Activated naive CD4-positive, alpha-beta T cell treated with anti-CD3 and anti-CD28 coated beads, Interleukin-2, amount 50 U/mL, for 72 hours (primary cell): ENCODE measurements around the gene KDM6A. TPM values are rescaled to one million over a fixed set of nuclear protein-coding genes. Genes with fewer than 3 reads are reported as not detected.
"Not testable (repeated sequence)": the region's sequence is repeated elsewhere in the genome, so short reads cannot be mapped to it uniquely, and the experiment has no call there.

ENCODE experiments used
- ATAC-seq, 2 donors: fragments of 150-1000 bp; cut with Tn5 transposase; 2 replicates each; pipeline ENCODE4 v1.10.0; 2021; ENCODE audit warnings: mild to moderate bottlenecking in 2 of 2, moderate library complexity in 2 of 2
- DNase-seq, 2 donors: peaks; one replicate each; pipeline ENCODE4 v3.0.0; 2021 to 2022; ENCODE audit warnings: low spot score in 2 of 2
- H3K27ac Mint-ChIP-seq, 2 donors: one replicate each; pipeline ENCODE4 v1.8.0; 2022; ENCODE audit warnings: mild to moderate bottlenecking in 2 of 2, mixed read lengths in 2 of 2
- H3K36me3 Mint-ChIP-seq, 2 donors: one replicate each; pipeline ENCODE4 v1.8.0; 2022; ENCODE audit warnings: mixed read lengths in 2 of 2
- H3K9me3 Mint-ChIP-seq, 2 donors: one replicate each; pipeline ENCODE4 v1.8.0; 2022; ENCODE audit warnings: mixed read lengths in 2 of 2
- total RNA-seq, 2 donors: library from RNA; stranded (reverse); gene quantifications; one replicate each; pipeline ENCODE4 v1.2.3, GENCODE V29; 2022

Gene KDM6A
- total RNA-seq, 2 donors from 2014 or later = 20.1 to 24.8 TPM

- Mint-ChIP-seq H3K27ac (peak overlapping the region in 1 of 2 donors; percentile 51), H3K9me3 (peaks cover 4 to 12% of the 10 kb centered on the region in 2 donors), H3K36me3 (peaks cover 15 to 42% of the 10 kb centered on the region in 2 donors)
- no peak for ATAC-seq
- no peak for DNase-seq
Observed at GRCh38 chrX:44967221-44967620, 94.2 kb downstream of the KDM6A start.

- ATAC-seq (no peak), DNase-seq (no peak)
- Mint-ChIP-seq H3K27ac (no peak overlapping the region), H3K36me3 (peaks cover 23 to 44% of the 10 kb centered on the region in 2 donors), H3K9me3 (peaks cover 8 to 18% of the 10 kb centered on the region in 2 donors)
Observed at GRCh38 chrX:44970709-44971108, 97.7 kb downstream of the KDM6A start.

- Mint-ChIP-seq H3K36me3 (peaks cover 19 to 39% of the 10 kb centered on the region in 2 donors), H3K27ac (peak overlapping the region in 1 of 2 donors; percentile 15), H3K9me3 (peaks cover 6 to 13% of the 10 kb centered on the region in 2 donors)
- ATAC-seq (no peak), DNase-seq (no peak)
Observed at GRCh38 chrX:44971674-44972073, 98.7 kb downstream of the KDM6A start.

DNA sequence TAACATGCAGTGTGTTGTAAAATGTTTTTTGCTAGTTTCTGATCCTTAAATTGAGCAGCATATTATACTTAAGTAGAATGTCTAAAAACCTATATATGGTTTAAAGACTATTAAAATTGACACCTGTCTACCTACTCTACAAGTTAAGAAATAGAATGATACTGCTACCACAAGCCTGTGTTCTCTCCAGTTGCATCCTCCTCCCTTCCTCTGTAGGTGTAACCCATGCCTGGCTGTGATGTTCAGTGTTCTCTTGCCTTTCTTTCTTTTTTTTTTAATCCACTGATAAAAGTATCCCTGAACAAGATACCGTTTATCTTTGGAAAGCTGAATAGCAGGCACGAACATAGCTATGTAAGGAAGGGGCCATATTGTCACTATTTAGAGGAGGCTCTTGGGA lies 99.1 kb downstream of the KDM6A start:
- Mint-ChIP-seq H3K36me3 (peaks cover 19 to 34% of the 10 kb centered on the region in 2 donors), H3K9me3 (peaks cover 6 to 13% of the 10 kb centered on the region in 2 donors), H3K27ac (no peak overlapping the region)
- ATAC-seq (no peak), DNase-seq (no peak)

DNA sequence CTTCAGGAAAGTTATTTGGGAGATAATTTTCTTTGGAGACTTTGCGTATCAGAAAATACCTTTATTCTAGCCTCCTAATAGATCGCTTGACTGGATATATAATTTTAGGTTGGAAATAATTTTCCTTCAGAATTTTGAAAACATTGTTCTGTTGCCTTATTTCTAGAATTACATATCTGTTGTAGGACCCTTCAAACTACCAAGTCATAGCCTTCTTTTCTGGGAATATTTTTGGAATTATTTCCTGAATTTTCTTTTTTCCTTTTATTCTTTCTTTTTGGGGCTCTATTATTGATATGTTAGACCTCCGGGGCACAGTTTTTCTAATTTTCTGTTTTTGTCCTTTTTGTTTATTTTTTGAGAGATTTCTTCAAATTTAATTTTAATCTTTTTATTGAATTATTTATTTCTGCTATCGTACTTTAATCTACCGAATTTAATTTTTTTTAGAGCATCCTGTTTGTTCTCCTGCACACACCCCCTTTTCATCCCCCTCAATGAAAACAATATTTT lies 100.5 kb downstream of the KDM6A start:
- ATAC-seq = no peak
- DNase-seq = no peak
- H3K36me3 Mint-ChIP-seq = peaks cover 19 to 28% of the 10 kb centered on the region in 2 donors
- peaks cover 6 to 13% of the 10 kb centered on the region in 2 donors for H3K9me3 Mint-ChIP-seq
- no peak overlapping the region for H3K27ac Mint-ChIP-seq

DNA sequence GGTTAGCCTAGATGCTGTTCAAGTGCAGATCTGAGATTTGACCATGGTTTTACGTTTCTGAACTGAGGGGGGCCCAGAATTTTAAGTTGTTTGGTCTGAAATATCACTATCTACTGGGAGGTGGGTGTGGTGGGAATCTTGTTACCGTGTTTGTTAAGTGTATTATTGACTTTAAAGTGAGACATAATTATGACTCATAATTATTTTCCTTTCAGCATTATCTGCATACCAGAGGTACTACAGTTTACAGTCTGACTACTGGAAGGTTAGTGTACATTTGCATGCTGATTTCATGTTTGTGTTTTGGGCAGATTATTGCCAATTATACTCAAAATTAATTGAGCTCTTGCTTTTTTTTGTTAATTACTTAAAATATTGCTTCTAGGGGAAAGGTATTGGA lies 101.5 kb downstream of the KDM6A start:
- ATAC-seq (no peak), DNase-seq (no peak)
- H3K36me3 Mint-ChIP-seq = peaks cover 19 to 34% of the 10 kb centered on the region in 2 donors
- H3K27ac Mint-ChIP-seq = peak overlapping the region in 1 of 2 donors; percentile 78
- H3K9me3 Mint-ChIP-seq = peaks cover 6 to 13% of the 10 kb centered on the region in 2 donors

GRCh38 chrX:44975666-44976263 lies 102.8 kb downstream of the KDM6A start:
- peak overlapping the region in 1 of 2 donors; percentile 54 for H3K27ac Mint-ChIP-seq
- H3K36me3 Mint-ChIP-seq = peaks cover 19 to 28% of the 10 kb centered on the region in 2 donors
- H3K9me3 Mint-ChIP-seq = peaks cover 6 to 13% of the 10 kb centered on the region in 2 donors
- ATAC-seq = no peak
- no peak for DNase-seq

DNA sequence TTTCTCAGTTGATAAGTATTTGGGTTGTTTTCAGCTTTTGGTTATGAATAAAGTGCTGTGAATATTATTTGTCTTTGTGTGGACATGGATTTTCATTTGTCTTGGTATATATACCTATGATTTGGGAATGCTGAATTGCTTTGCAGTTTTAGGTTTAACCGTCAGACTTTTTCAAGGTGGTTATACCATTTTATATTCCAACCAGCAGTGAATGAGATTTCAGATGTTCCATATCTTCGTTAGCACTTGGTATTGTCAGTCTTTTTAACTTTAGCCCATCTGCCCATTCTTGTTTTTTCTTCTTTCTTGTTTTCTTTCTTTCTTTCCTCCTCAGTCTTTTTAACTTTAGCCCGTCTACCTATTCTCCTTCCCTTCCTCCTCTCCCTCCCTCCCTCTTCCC lies 106.0 kb downstream of the KDM6A start:
- Mint-ChIP-seq H3K9me3 (peaks cover 3 to 9% of the 10 kb centered on the region in 2 donors), H3K36me3 (peaks cover 9 to 18% of the 10 kb centered on the region in 2 donors), H3K27ac (no peak overlapping the region)
- ATAC-seq = no peak
- no peak for DNase-seq

DNA sequence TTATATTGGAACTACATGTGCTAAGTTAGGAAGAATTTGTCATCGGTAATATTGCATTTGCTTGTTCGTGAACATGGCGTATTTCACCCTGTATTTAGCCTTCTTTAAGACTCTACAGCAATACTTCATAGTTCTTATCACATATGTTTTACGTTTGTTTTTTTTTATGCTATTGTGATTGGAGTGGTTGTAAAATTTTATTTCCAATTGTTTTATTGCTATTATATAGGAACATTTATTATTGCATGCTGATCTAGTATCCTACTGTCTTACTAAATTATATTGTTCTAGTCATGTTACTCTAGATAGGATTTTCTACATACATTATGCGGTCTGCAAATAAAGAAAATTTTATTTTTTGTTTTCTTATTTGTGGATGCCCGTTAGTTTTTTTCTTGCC lies 107.4 kb downstream of the KDM6A start:
- Mint-ChIP-seq H3K36me3 (peaks cover 0 to 7% of the 10 kb centered on the region in 2 donors), H3K9me3 (no peaks in the 10 kb centered on the region), H3K27ac (no peak overlapping the region)
- ATAC-seq = no peak
- no peak for DNase-seq

- H3K36me3 Mint-ChIP-seq = peaks cover 0 to 7% of the 10 kb centered on the region in 2 donors
- H3K9me3 Mint-ChIP-seq = no peaks in the 10 kb centered on the region
- ATAC-seq = no peak
- H3K27ac Mint-ChIP-seq = no peak overlapping the region
- DNase-seq = no peak
Observed at GRCh38 chrX:44980883-44981282, 107.9 kb downstream of the KDM6A start.

DNA sequence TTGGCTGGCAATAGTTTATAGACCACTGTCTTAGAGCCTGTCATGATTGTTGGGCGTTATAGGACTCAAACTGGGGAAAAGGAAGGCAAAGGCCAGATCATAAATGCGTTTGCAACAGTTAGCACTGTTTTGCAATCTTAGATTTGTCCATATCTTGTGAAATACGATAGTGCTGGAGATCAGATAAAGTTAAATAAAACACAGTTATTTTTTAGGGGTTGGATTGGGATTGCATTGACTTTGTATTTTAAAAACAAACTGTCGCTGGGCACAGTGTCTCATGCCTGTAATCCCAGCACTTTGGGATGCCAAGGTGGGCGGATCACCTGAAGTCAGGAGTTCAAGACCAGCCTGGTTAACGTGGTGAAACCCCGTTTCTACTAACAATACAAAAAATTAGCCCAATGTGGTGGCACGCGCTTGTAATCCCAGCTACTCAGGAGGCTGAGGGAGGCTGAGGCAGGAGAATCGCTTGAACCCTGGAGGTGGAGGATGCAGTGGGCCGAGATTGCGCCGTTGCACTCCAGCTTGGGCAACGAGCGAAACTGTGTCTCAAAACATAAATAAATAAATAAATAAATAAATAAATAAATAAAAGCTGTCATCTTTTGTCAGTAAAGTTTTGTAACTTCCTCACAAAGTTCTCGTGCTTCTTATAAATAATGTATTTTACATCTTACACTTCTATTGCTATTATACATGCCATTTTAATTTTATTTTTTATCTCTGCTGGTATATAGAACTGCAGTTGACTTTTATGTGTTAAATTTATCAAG lies 117.2 kb downstream of the KDM6A start:
- H3K27ac Mint-ChIP-seq = no peak overlapping the region
- H3K36me3 Mint-ChIP-seq = peaks cover 14 to 40% of the 10 kb centered on the region in 2 donors
- peaks cover 0 to 16% of the 10 kb centered on the region in 2 donors for H3K9me3 Mint-ChIP-seq
- DNase-seq (no peak), ATAC-seq (no peak)

DNA sequence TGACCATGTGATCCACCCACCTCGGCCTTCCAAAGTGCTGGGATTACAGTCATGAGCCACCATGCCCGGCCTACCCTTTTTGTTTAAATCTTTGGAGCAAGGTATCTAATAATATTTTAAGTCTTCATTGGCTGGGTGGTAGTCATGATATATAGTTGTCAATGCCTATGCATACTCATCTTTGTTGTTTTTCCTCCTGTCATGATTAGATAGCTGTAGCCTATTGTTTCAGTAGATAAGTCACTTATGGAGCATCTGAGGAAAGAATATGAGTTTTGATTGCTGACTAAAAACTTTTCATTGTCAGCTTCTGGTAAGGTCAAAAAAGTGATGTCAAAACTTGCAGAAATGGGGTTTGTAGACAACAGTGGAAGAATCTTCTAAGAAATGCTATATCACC lies 119.8 kb downstream of the KDM6A start:
- ATAC-seq (no peak), DNase-seq (no peak)
- peaks cover 13 to 34% of the 10 kb centered on the region in 2 donors for H3K36me3 Mint-ChIP-seq
- H3K9me3 Mint-ChIP-seq = peaks cover 0 to 16% of the 10 kb centered on the region in 2 donors
- H3K27ac Mint-ChIP-seq = no peak overlapping the region

- Mint-ChIP-seq H3K27ac (no peak overlapping the region), H3K9me3 (peaks cover 0 to 8% of the 10 kb centered on the region in 2 donors), H3K36me3 (peaks cover 2 to 26% of the 10 kb centered on the region in 2 donors)
- ATAC-seq (peak; percentile 90 to 96), DNase-seq (peak in 1 of 2 donors; percentile 11)
Observed at GRCh38 chrX:44996277-44996676, 123.3 kb downstream of the KDM6A start.

DNA sequence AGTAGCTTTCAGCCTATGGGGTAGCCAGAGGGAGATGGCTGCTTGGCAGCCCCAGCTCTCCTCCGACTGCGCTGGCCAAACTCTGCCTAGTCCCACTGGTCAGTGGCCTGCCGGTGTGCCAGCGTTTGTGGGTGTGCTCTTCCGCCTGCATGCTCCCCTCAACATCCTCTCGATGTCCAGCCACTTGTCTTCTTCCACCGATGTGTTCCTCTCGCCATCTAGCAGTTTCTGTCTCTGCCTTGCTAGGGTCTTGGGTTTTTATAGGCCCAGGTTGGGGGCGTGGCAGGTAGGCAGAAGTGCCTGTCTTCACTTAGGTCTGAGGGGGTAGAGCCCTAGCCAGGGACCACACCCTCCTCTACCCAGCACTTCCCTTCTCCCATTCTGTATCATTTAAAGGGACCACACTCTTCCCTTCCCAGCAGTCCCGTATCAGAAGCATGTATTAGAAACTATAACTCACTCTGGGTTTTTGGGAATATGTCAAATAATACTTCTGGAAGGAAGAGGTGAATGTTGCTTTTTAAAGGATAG lies 124.4 kb downstream of the KDM6A start:
- no peak for DNase-seq
- no peak for ATAC-seq

DNA sequence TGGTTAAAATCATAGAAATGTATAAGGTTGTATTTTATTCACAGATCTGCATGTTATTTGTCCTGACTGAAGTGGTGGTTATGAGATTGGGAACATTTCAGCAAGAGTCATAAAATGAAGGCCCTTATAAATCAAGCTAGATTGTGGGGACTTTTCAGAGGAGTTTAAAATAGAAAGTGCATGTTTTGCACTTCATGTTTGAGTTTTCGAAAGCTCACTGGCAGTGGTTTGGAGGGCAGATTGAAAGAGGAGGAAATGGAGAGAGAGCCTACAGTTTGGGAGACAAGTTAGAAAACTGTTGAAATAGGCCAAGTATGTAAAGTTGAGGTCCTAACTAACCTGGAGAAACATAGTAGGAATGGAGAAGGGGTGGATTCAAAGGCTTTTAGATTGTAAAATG lies 124.9 kb downstream of the KDM6A start:
- ATAC-seq (no peak), DNase-seq (no peak)
- H3K9me3 Mint-ChIP-seq = peaks cover 0 to 8% of the 10 kb centered on the region in 2 donors
- peak overlapping the region; percentile 90 to 93 for H3K27ac Mint-ChIP-seq
- peaks cover 0 to 26% of the 10 kb centered on the region in 2 donors for H3K36me3 Mint-ChIP-seq

More for the DNA sequence above, 124.4 kb downstream of the KDM6A start:
- H3K27ac Mint-ChIP-seq = peak overlapping the region; percentile 90 to 93
- peaks cover 0 to 8% of the 10 kb centered on the region in 2 donors for H3K9me3 Mint-ChIP-seq
- H3K36me3 Mint-ChIP-seq = peaks cover 0 to 26% of the 10 kb centered on the region in 2 donors

GRCh38 chrX:44999237-44999636 lies 126.2 kb downstream of the KDM6A start:
- DNase-seq = peak in 1 of 2 donors; percentile 5
- ATAC-seq = peak; percentile 49 to 66
- peaks cover 0 to 18% of the 10 kb centered on the region in 2 donors for H3K36me3 Mint-ChIP-seq
- H3K9me3 Mint-ChIP-seq = not testable (repeated sequence)
- H3K27ac Mint-ChIP-seq = peak overlapping the region; percentile 26 to 58

DNA sequence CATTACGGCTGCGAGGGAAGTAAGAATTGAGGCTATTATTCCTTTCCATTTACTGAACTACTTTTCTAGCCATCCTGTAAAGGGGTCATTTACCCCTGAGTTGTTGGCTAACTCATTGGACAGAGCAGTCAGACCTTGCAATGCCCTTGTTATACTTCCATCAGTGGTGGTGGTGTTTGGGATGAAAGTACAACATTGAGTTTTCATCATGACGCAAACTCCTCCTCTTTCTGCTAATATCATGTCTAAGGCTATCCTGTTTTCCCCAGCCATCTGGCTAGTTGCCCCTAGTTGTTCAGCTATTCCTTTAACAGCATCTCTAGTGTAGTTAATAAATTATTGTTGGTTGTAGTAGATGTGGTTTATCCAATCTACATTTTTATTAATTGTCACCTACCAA lies 126.9 kb downstream of the KDM6A start:
- not testable (repeated sequence) for DNase-seq, ATAC-seq, H3K9me3 Mint-ChIP-seq
- Mint-ChIP-seq H3K27ac (peak overlapping the region; percentile 58 to 74), H3K36me3 (peaks cover 5 to 19% of the 10 kb centered on the region in 2 donors)
